NCI-H526 (cell line): ENCODE measurements around the gene TEX48.

Experiments used
- DNase-seq, 2 experiments: peaks; one replicate each; lab custom pipeline; 2025; lab: John Stamatoyannopoulos, UW

The TEX48 gene

DNA sequence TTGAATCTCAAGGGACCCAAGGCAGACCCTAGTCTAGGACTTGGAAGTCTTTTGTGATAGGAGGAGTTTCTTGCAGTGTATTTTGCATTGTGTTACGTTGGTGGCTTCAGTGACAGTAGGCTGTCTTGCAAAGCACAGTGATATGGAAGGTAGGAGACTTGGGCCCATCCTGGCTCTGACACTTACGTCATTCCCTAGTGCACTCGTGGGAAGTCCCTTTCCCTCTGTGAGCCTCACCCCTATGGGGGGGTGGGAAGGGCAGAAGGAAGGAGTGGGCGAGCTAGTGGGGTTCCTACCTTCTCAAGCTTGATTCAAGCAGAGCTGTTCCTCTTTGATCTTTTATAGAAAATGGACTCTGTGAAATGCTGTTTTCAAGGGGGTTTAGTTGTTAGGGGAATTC is 15.1 kb downstream of the TEX48 start:
- DNase-seq, result no peak

DNA sequence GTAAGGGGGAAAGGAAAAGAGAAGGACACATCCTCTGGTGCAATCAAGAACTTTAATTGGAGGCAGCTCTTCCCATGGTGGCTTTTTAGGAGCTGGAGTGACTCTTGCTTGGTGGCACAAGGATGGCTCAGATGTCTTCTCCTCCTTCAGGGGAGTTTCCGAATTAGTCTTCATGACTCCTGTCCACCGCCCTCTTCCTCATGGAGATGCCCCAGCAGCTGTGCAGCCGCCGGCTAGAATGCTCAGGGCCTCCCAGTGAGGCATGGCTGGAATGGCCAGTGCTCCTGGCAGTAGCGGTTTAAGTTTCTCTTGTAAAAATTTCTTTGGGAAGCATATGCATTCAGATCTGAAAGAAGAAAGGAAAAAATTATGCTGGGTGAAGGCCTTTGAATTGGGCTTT is 15.6 kb downstream of the TEX48 start:
- DNase-seq, result no peak

DNA sequence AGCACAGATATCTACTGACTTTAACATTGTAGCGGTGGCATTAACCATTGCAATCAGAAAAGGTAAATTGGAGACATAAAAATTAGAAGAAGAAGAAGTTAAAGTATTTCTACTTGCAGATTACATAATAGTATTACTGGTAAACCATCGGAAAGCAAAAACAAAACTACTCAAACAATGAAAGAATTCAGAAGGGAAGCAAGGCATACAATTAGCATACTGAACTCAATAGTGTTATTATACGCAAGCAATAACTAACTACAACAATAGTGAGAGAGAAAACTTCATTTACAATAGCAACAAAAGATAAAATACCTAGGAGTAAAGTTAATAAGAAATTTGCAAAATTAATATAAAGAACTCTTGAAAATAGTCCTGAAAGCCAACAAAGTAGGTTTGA is 17.8 kb downstream of the TEX48 start:
- DNase-seq, result no peak

DNA sequence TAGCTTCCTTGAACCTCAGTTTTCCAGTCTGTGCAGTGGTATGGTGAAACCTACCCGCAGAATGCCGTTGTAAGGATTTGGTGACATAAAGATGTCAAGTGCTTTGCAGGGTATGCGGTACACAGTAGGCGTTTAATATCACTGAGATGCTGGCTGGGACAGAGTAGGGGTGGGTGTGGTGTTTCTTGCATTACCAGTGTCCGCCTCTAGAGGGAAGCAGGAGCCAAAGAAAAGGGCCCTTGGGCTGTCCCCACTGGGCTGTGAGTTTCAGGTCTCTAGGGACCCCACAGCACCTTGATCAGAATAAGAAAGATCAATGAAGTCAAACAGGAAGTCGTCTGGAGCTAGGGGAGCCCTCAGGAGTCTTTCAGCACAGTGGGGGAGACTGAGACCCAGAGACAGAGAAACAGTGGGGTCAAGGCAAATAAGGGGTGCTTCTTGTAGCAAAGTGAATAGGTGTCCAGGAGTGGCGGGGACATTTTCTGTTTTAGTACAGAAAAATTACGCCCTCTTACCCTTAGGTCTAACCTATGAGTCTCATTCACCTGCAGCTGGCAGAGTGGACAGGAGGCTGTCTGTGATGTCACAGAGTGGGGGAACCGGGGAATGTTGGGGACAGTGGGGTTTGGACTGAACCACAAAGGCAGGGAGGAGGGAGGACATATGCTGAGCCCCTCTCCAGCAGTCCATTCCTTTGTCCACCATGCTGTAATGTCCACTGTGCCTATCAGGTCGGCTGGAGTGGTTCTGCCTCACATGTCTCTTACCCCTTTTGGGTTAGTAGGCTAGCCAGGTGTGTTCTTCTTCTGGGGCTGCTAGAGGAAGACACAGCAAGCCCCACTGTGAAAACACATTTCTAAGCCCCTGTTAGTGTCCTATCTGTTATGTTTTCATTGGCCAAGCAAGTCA is 19.7 kb downstream of the TEX48 start:
- peak in 1 of 2 experiments; percentile 62 for DNase-seq

DNA sequence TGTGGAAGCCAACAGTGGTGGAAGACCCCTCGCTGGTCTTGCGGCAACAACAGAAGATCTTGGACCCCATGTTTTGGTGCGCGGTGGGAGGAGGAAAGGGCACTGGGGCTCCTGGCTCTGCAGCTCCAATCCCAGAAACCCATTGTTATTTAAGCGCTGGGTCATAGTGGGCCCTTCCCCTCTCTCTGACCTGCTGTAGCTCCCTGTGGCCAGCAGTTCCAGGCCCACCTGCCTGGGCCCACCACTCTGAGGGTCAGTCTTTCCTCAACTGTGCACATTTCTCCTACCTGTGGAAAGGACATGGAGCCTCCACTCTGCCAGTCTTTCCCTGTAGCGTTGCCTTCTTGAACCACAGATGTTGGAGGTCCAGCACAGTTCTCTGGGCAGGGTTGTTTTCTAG is 24.3 kb downstream of the TEX48 start, which contains the start of gene TEX53:
Gene TEX53 (minus strand): TSS at position 101 of the 400 bp plus-strand sequence. CDS start 31 bp downstream, at position 70.
- DNase-seq, result no peak

DNA sequence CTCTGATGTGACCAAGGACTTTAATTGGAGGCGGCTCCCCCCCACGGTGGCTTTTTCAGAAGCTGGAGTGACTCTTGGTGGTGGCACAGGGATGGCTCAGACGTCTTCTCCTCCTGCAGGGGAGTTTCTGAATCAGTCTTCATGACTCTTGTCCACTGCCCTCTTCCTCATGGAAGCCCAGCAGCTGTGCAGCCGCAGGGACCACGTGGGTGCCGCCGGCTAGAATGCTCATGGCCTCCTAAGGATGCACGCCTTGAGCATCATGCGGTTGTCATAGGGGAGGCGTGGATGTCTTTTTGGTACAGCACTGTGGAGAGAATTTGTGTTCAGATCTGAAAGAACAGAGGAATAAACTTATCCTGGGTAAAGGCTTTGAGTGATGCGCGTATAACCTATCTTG is 25.7 kb downstream of the TEX48 start:
- DNase-seq, result no peak

DNA sequence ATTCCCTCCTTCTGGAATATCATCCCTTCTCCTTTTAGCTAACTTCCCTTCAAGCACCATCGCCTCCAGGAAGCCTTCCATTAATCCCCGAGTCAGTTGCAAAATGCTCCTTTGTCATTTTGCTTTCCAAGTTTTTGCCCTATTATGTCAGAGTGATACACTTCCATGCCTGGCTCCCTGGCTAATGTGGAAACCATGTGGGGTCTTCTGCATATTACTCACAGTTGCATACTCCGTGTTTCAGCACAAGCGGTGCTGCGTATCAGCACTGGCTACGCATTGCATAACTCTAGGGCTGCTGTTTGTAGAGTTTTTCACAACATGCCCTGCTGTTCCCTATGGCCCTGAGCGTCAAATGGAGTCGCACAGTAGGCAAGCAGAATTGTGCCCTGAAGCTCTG is 26.3 kb downstream of the TEX48 start:
- no peak for DNase-seq

DNA sequence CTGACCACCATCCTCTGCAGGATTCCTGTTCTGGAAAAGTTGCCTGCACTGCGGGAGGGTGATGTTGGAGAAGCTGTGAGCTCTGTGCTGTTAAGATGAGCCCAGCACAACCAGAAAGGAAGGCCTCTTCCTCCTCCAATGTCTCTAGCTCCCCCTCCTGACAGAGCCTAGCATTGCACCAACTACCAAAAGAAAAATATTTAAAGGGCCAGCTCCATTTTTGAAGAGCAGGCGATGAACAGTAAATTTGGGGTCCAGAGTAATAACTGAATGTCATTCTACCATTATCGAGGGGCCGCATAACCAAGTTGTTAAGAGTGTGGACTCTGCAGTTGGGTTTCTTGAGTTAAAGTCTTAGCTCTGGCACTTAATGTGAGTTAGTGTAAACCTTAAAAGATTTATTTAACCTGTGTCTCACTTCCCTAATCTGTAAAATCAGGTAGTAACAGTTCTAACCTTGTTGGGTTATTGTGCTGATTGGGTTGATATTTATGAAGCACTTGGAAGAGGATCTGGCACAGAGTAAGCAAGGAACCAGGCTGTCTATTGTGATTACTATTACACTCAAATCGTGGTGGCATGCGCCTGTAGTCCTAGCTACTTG is 28.3 kb downstream of the TEX48 start:
- peak; percentile 39 to 62 for DNase-seq

DNA sequence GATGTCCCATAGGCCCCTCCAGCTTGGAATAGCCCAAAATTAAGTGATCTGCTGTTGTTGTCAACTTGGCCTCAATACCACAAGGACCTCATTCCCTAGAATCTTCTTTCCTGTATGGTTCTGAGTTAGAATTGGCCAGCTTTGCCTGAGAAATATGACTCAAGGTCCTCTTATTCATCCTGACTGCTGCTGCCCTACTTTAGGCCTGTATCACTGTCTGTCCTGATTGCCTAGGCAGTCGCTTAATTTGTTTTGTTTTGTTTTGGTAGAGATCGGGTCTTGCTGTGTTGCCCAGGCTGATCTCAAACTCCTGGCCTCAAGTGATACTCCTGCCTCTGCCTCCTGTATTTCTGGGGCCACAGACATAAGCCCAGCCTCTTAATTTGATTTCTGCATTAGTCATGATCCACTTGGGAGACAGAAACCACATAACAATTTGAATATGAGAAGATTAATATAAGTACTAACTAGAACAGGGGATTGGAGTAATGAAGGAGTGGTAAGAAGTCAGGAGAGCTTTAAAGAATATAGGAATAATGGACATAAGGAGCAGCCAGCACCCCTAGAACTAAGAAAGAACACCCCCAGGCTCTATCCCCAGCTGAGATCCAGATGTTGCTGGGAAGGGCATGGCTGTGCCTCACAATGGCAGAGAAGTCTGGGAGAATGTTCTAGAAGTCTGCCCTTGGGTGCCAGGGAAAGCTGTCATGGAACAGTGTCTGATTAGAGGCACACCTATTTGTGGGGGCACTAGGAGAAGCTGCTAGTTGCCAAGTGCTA is 29.0 kb downstream of the TEX48 start:
- no peak for DNase-seq

DNA sequence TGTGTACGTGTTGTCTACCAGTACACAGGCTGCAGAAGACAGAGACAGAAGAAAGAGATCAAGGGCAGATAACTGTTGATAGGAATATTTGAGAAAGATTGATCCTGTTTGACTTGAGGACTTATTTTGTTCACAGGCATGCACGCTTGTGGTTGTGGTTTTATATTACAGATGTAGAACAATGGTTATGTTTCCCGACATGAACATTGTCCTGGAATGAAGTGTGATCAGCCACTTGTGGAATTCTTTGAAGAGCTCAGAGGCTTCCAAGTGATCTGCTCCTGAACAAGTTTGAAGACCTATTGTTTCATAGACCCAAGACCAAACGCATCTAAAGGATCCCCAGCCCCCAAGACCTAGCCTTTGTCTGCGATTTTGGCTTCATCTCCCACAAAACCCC is 38.1 kb downstream of the TEX48 start:
- no peak for DNase-seq

DNA sequence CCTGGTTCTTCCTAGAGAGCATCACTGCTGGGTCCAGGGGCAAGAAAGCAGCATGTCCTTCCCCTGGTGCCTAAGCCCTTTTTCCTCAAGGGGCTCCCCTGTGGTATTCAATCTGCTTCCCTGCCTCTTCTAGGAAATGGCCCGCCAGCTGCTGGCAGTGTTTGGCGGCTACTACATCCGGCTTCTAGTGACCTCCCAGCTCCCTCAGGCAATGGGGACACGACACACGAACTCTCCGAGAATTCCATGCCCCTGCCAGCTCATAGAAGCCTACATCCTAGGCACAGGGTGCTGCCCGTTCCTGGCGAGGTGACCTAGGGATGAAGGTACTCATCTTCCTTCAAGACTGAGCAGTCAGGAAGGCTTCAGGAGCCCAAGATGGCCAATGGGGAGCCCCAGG is 39.0 kb downstream of the TEX48 start:
- no peak for DNase-seq

DNA sequence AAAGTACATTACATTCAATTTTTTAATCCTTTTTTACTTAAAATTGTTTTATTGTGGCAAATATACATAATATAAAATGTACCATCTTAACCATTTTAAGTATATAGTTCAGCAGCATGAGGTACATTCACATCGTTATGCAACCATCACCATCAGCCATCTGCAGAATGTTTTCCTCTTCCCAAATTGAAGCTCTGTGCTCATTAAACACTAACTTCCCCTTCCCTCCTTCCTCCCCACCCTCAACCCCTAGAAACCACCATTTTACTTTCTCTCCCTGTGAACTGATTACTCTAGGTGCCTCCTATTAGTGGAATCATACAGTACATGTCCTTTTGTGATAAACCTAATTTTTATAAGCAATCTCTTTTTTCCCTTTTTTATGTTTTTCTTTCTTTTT is 40.0 kb downstream of the TEX48 start:
- no peak for DNase-seq

DNA sequence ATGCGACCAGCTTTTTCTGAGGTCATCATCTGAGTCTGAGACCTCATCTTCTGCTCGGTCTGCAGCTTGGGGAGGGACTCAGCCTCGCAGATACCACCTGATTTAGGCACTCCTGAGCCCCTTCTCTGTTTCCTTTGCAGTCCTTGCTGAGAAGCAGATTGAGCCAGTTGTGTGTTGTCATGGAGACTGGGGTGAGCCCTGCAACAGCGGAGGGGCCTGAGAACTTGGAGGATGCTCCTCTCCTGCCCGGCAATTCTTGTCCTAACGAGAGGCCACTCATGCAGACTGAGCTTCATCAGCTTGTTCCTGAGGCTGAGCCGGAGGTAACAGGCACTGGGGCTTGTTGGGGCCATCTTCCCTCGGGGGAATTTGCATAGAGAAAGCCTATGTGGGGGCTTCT is 43.6 kb downstream of the TEX48 start:
- DNase-seq, result no peak

DNA sequence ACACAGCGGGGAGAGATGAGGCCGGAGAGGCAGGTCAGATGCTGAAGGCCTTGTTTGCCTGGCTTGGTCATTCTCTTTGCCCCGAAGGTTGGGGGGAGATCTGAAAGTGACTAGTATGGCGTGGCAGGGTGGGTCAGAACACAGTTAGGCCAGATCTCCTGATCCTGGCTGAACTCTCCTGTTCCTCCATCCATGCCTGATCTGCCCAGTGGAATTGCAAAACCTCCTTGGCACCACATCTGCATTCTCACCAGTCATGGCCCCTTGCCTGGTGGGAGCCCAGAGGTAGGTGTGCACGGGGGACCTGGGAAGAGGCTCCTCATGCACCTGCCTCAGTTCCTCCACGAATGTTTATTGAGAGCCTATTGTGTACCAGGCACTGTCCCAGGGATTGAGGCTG is 47.6 kb downstream of the TEX48 start:
- no peak for DNase-seq

DNA sequence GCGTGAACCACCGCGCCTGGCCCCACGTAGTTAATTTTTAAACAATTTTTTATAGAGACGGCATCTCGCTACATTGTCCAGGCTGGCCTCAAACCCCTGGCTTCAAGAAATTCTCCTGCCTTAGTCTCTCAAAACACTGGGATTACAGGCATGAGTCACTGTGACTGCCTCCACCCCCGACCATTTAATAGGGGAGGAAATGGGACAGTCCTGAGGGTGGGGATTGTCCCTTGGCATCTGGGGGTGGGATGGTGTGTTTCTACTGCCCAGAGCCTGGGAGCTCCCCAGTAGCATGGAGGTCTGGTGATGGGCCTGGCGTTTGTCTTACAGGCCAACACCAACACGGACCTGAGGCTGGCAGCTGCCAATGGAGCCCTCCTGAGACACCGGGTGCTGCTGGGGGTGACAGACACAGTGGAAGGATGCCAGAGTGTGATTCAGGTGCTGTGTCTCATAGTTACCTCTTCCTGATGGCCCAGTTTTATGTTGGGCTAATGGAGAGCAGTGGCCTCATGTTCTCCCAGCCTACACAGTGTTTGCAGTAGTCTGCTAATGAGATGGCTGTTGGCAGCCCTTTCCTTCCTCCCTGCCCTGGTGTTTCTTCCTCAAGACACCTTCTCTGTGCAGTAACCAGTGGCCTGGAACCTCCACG is 48.4 kb downstream of the TEX48 start:
- no peak for DNase-seq

DNA sequence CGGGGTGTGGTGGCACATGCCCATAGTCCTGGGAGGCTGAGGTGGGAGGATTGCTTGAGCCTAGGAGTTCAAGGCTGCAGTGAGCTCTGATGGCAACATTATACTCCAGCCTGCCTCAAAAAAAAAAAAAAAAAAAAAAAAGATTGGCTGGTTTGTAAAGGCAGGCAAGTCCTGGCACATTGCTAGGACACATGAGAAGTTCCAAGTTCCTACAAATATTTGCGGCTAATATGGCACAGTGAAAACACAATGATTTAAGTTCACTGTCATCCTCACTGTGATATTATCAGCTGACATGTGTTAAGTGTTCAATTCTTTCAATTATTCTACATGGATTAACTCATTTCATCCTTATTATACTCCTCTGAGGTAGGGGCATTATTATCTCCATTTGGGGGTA is 50.8 kb downstream of the TEX48 start:
- DNase-seq, result no peak

DNA sequence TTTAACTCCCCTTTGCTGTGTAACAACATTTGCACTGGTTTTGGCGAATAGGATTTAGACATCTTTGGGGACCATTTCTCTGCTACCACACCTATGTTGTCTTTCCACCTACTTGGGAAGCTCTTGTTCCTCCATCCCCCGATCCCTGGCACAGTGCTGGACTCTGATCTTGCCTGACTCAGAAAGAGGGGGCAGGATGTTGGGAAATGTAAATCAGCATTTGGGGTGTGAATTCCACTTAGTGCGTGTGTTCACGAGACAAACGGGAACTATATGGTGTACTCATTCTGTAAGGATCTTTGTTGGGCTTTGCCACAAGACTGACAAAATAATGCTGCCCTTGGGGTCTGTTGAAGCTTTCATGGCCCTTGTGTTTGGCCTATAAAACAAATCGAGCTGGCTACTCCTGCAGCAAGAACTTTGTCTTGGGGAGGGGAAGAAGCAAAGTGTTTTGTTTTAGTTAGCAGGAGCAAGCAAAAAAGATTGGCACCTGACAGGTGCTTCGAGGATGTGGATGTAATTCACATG is 52.4 kb downstream of the TEX48 start:
- no peak for DNase-seq

DNA sequence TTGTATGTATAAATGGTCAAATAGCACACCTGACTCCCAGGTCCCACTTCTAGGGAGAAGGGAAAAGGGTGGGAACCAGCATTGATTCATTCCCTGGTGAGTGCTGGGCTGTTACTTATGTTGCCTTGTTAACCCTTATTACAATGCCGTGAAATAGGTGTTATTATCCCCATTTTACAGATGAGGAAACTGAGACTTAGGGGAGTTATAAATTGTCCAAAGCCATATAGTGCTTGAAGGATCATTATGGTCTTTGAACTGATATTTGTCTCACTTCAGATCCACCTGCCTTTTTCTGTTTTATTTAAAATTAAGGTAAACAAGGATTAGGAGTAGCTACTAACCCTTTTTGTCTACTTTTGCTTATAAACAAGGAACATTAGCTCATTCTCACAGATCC is 54.4 kb downstream of the TEX48 start:
- no peak for DNase-seq

DNA sequence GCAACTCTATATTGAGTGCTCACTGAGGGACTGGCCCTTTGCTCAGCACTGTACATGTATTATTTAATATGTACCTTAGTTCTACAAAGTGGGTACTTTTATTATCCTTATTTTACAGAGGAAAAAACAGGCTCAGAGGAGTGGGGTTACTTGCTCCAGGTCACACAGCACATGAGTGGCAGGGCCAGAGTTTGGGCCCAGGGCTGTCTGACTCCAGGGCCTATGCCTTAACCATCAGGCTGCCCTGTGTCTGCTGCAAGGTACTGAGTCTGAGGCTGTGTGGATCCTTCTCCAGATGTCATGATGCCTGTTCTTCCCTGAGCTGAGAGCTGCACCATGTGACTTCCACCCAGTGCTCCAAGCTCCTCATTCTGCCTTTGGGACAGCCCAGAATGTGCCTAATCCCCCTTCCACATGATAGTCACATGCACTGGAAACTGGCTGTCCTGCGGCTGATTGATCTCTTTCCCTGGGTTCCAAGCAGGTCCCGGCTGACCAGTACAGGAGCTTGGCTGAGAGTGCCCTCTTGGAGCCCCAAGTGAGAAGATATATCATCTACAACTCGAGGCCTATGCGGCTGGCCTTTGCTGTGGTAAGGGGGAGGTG is 55.5 kb downstream of the TEX48 start:
- no peak for DNase-seq

DNA sequence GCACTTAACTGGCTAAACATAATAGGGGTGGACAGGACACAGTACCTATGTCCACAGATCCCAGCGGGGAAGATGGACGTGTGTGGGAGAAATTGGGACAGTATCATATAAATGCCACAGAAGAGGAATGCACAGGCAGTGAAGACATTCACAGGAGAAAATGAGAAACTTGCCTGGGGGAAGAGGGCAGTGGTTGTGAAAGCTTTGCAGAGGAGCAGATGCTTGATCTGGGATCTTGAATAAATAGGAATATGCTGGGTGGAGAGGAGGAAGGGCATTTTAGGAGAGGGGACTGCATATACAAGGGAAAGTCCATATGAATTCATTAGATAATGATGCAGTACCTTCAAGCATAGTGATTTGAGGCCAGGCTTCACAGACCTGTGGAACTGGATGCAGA is 57.3 kb downstream of the TEX48 start:
- DNase-seq, result no peak

DNA sequence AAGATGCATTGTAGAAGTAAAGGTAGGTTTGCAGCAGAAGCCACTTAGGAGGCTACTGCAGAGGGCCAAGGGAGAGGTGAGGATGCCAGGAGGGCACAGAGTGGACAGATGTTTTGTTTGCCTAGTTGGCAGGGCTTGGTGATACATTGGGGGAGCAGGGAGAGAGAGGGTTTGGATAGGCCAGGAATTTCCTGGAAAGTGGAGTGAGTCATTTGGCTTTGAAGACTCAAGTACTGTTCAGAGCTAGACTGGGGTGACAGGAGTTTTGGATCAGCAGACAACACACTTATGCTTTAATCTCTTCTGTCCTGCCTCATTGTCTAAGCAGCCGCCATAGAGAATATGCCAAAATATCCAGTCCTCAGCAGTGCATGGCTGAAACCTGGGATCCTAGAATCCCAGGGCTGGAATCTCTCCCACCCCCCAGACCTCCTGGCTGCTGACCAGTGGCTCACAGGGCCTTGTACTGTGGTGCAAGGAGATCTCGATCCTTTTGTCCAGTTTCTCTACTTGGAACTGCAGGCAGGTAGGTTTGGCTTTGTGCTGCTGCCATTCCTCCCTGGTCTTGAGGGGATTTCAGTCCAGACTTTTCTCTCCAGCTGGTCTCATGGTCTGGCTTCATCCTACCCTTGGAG is 59.9 kb downstream of the TEX48 start:
- DNase-seq, result no peak
